Mononuclear cell (primary cell): ENCODE measurements around the gene CHST1. TPM values are rescaled to one million over a fixed set of nuclear protein-coding genes. Genes with fewer than 3 reads are reported as not detected.

Experiments
- H3K27me3 ChIP-seq: 2 replicates; pipeline ENCODE4 v1.6.0; 2011; ENCODE audit warnings: low read length, control low read depth; ENCODE audit not compliant: insufficient read depth
- H3K4me1 ChIP-seq: 2 replicates; pipeline ENCODE4 v1.5.1; 2011; ENCODE audit warnings: mild to moderate bottlenecking, low read length, control low read depth; ENCODE audit not compliant: insufficient read depth
- H3K4me3 ChIP-seq: 2 replicates; pipeline ENCODE4 v1.5.1; 2011; ENCODE audit warnings: mild to moderate bottlenecking, low read length, moderate library complexity
- H3K9me3 ChIP-seq: 2 replicates; pipeline ENCODE4 v1.5.1; 2011; ENCODE audit warnings: low read depth, mild to moderate bottlenecking, control low read depth, low read length
- total RNA-seq: library from RNA; depleted of rRNA; stranded (reverse); fragments of >200 nt; gene quantifications from one replicate; pipeline ENCODE4 v1.2.3, GENCODE V29; 2012

Gene CHST1
- total RNA-seq, 1 donor: not detected

- Histone ChIP-seq H3K9me3 (no peaks in the 10 kb centered on the region), H3K4me1 (no peaks in the 10 kb centered on the region), H3K27me3 (no peaks in the 10 kb centered on the region)
Measured at GRCh38 chr11:45683271-45684058, 18.0 kb upstream of the CHST1 start.

GRCh38 chr11:45679806-45680205, 14.4 kb upstream of the CHST1 start:
- no peak overlapping the region for H3K4me3 ChIP-seq
- H3K4me1 ChIP-seq: no peaks in the 10 kb centered on the region
- H3K27me3 ChIP-seq: no peaks in the 10 kb centered on the region
- no peaks in the 10 kb centered on the region for H3K9me3 ChIP-seq

More at GRCh38 chr11:45683271-45684058, 18.0 kb upstream of the CHST1 start:
- H3K4me3 ChIP-seq: no peak overlapping the region

- Histone ChIP-seq H3K4me3 (no peak overlapping the region), H3K4me1 (no peaks in the 10 kb centered on the region), H3K9me3 (no peaks in the 10 kb centered on the region), H3K27me3 (no peaks in the 10 kb centered on the region)
Measured at GRCh38 chr11:45678976-45679375, 13.6 kb upstream of the CHST1 start.

GRCh38 chr11:45677770-45678512, 12.5 kb upstream of the CHST1 start:
- no peaks in the 10 kb centered on the region for H3K27me3 ChIP-seq
- H3K4me1 ChIP-seq: no peaks in the 10 kb centered on the region
- H3K9me3 ChIP-seq: no peaks in the 10 kb centered on the region
- H3K4me3 ChIP-seq: no peak overlapping the region

- no peaks in the 10 kb centered on the region for H3K4me1 ChIP-seq
- no peaks in the 10 kb centered on the region for H3K27me3 ChIP-seq
- H3K4me3 ChIP-seq: no peak overlapping the region
- no peaks in the 10 kb centered on the region for H3K9me3 ChIP-seq
Measured at GRCh38 chr11:45676522-45677095, 11.2 kb upstream of the CHST1 start.

GRCh38 chr11:45675646-45676045, 10.2 kb upstream of the CHST1 start:
- H3K4me1 ChIP-seq: no peaks in the 10 kb centered on the region
- no peaks in the 10 kb centered on the region for H3K9me3 ChIP-seq
- no peak overlapping the region for H3K4me3 ChIP-seq
- no peaks in the 10 kb centered on the region for H3K27me3 ChIP-seq

GRCh38 chr11:45674481-45675190, 9.2 kb upstream of the CHST1 start:
- Histone ChIP-seq H3K4me3 (no peak overlapping the region), H3K9me3 (no peaks in the 10 kb centered on the region), H3K27me3 (no peaks in the 10 kb centered on the region), H3K4me1 (no peaks in the 10 kb centered on the region)

- H3K4me3 ChIP-seq: no peak overlapping the region
- H3K4me1 ChIP-seq: no peaks in the 10 kb centered on the region
- H3K27me3 ChIP-seq: no peaks in the 10 kb centered on the region
- no peaks in the 10 kb centered on the region for H3K9me3 ChIP-seq
Measured at GRCh38 chr11:45673441-45673840, 8.0 kb upstream of the CHST1 start.

GRCh38 chr11:45672593-45672992, 7.2 kb upstream of the CHST1 start:
- Histone ChIP-seq H3K27me3 (no peaks in the 10 kb centered on the region), H3K4me3 (no peak overlapping the region), H3K9me3 (no peaks in the 10 kb centered on the region), H3K4me1 (no peaks in the 10 kb centered on the region)

GRCh38 chr11:45671246-45672171, 6.1 kb upstream of the CHST1 start:
- Histone ChIP-seq H3K9me3 (no peaks in the 10 kb centered on the region), H3K4me3 (no peak overlapping the region), H3K4me1 (no peaks in the 10 kb centered on the region), H3K27me3 (peaks cover 10% of the 10 kb centered on the region)

GRCh38 chr11:45670386-45671135, 5.1 kb upstream of the CHST1 start:
- no peaks in the 10 kb centered on the region for H3K4me1 ChIP-seq
- H3K27me3 ChIP-seq: peaks cover 18% of the 10 kb centered on the region
- no peak overlapping the region for H3K4me3 ChIP-seq
- H3K9me3 ChIP-seq: no peaks in the 10 kb centered on the region

GRCh38 chr11:45669956-45670355, 4.5 kb upstream of the CHST1 start:
- Histone ChIP-seq H3K4me1 (no peaks in the 10 kb centered on the region), H3K4me3 (no peak overlapping the region), H3K27me3 (peaks cover 18% of the 10 kb centered on the region), H3K9me3 (no peaks in the 10 kb centered on the region)

- no peak overlapping the region for H3K4me3 ChIP-seq
- H3K4me1 ChIP-seq: peaks cover 3% of the 10 kb centered on the region
- peaks cover 22% of the 10 kb centered on the region for H3K27me3 ChIP-seq
- H3K9me3 ChIP-seq: no peaks in the 10 kb centered on the region
Measured at GRCh38 chr11:45669146-45669545, 3.7 kb upstream of the CHST1 start.
